HepG2 (cell line): ENCODE results near the gene TNFAIP6. TPM values are rescaled to one million over a fixed set of nuclear protein-coding genes. Genes with fewer than 3 reads are reported as not detected.

ENCODE experiments used
- DMAP1 ChIP-seq: IDR thresholded peaks from 2 replicates; pipeline ENCODE4 v1.6.1; 2016
- PAF1 ChIP-seq: IDR thresholded peaks from 2 replicates; pipeline ENCODE4 v1.6.1; 2016; ENCODE audit warnings: missing genetic modification reagents, missing compliant biosample characterization
- SOX6 ChIP-seq, 2 experiments: fragments of 450-650 bp in 1 of 2; sonication (generic) in 1 of 2; formaldehyde crosslinking in 1 of 2; IDR thresholded peaks; 2 replicates each; pipeline versions ENCODE4 v1.4.0 to v1.6.1; 2017 to 2020; ENCODE audit warnings: antibody characterized with exemption in 1 of 2, mild to moderate bottlenecking in 1 of 2, missing genetic modification reagents in 1 of 2
- STAT6 ChIP-seq: sonication (generic); formaldehyde crosslinking; IDR thresholded peaks from 2 replicates; pipeline ENCODE4 v1.4.0; 2020; ENCODE audit warnings: missing genetic modification reagents, mild to moderate bottlenecking, borderline replicate concordance
- ZHX2 ChIP-seq, 2 experiments: sonication (generic) in 1 of 2; formaldehyde crosslinking in 1 of 2; IDR thresholded peaks; 2 replicates each; pipeline versions ENCODE4 v1.6.1 to v1.9.0; 2014 to 2022; ENCODE audit warnings: antibody characterized with exemption in 1 of 2, borderline replicate concordance in 1 of 2, inconsistent platforms in 1 of 2, low read depth in 1 of 2, missing genetic modification reagents in 1 of 2
- ZNF260 ChIP-seq: sonication (generic); formaldehyde crosslinking; IDR thresholded peaks from 2 replicates; pipeline ENCODE4 v1.4.0; 2020; ENCODE audit warnings: missing genetic modification reagents, low read depth, mild to moderate bottlenecking, borderline replicate concordance
- polyA plus RNA-seq, 8 experiments: library from polyadenylated mRNA; depleted of rRNA in 3 of 8; stranded (reverse) in 7 of 8; unstranded in 1 of 8; fragments of >200 nt; fragmentation: Illumina TruSeq in 4 of 8; extraction: Trizol in 4 of 8; gene quantifications; 2 replicates each; pipeline versions ENCODE4 v1.2.1 to v1.2.3, GENCODE V29; 2011 to 2016; ENCODE audit warnings: low read depth in 4 of 8, missing spikeins in 1 of 8, mixed read lengths in 1 of 8; ENCODE audit not compliant: insufficient read depth in 1 of 8
- total RNA-seq, 5 experiments: library from RNA; depleted of rRNA; stranded (reverse); fragments of >200 nt; fragmentation: Illumina TruSeq; extraction: Trizol; gene quantifications; 2 replicates each; pipeline ENCODE4 v1.2.3, GENCODE V29; 2016; ENCODE audit warnings: low read depth in 1 of 5
- TF ChIP-seq, protein P1 (sequence below): sonication (generic); formaldehyde crosslinking; IDR thresholded peaks from 2 replicates; pipeline ENCODE4 v1.4.0; 2020; ENCODE audit warnings: missing genetic modification reagents
- TF ChIP-seq, protein P2 (sequence below): sonication (generic); formaldehyde crosslinking; IDR thresholded peaks from 2 replicates; pipeline ENCODE4 v1.9.0; 2021; ENCODE audit warnings: missing genetic modification reagents, borderline replicate concordance
- TF ChIP-seq, protein P3 (sequence below): sonication (generic); formaldehyde crosslinking; IDR thresholded peaks from 2 replicates; pipeline ENCODE4 v1.4.0; 2020; ENCODE audit warnings: mild to moderate bottlenecking, low read depth, missing genetic modification reagents

Gene TNFAIP6
- total and polyA plus RNA-seq, 2 of the 13 experiments (the other 11 are each of a cell fraction or from before 2014, with no cell fraction given): not detected

DNA sequence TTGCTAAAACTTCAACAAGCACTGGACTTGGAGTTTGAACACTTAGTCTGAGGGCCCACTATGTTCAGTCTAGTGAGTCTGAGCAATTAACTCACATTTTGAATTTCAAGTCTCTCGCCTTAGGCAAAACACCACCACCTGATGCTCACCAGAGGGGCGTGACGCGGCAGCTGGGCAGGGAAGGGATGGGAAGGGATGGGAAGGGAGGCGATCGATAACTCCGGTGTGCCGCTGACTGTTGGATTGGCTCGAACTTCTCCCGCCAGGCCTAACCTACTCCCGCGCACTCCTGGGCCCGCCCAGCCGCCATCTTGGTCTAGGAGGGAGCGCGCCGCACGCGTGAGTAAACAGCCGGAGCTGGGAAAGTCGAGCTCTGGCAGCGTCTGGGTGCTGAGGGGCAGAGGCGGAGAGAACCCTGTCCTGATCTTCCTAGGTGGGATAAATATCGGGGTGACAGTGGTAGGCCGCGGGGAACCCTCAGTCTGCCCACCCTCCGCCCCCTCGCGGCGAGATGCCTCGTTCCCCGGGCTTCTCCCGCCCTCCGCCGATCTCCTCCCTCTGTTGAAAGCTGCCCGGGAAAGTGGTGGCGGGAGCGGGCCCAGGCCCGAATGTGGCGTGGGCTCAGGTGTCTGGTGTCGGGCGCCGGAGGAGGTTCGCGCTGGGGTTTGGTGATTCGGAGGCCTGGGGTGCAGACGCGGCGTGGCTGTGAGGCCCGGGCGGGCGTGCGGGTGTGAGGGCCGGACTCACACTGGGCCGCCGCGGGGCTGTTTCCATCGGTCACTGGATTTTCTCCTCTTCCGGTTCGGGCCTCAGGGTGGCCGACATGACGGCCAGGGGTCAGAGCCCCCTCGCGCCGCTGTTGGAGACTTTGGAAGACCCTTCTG lies 52.5 kb downstream of the TNFAIP6 start, which contains the start of gene RIF1 (continued):
- TF ChIP-seq, protein P1, sequence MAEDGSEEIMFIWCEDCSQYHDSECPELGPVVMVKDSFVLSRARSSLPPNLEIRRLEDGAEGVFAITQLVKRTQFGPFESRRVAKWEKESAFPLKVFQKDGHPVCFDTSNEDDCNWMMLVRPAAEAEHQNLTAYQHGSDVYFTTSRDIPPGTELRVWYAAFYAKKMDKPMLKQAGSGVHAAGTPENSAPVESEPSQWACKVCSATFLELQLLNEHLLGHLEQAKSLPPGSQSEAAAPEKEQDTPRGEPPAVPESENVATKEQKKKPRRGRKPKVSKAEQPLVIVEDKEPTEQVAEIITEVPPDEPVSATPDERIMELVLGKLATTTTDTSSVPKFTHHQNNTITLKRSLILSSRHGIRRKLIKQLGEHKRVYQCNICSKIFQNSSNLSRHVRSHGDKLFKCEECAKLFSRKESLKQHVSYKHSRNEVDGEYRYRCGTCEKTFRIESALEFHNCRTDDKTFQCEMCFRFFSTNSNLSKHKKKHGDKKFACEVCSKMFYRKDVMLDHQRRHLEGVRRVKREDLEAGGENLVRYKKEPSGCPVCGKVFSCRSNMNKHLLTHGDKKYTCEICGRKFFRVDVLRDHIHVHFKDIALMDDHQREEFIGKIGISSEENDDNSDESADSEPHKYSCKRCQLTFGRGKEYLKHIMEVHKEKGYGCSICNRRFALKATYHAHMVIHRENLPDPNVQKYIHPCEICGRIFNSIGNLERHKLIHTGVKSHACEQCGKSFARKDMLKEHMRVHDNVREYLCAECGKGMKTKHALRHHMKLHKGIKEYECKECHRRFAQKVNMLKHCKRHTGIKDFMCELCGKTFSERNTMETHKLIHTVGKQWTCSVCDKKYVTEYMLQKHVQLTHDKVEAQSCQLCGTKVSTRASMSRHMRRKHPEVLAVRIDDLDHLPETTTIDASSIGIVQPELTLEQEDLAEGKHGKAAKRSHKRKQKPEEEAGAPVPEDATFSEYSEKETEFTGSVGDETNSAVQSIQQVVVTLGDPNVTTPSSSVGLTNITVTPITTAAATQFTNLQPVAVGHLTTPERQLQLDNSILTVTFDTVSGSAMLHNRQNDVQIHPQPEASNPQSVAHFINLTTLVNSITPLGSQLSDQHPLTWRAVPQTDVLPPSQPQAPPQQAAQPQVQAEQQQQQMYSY (CRISPR knock-in tag): peak; percentile 12; the same call in 1 of the 2 replicates
- TF ChIP-seq, protein P2, sequence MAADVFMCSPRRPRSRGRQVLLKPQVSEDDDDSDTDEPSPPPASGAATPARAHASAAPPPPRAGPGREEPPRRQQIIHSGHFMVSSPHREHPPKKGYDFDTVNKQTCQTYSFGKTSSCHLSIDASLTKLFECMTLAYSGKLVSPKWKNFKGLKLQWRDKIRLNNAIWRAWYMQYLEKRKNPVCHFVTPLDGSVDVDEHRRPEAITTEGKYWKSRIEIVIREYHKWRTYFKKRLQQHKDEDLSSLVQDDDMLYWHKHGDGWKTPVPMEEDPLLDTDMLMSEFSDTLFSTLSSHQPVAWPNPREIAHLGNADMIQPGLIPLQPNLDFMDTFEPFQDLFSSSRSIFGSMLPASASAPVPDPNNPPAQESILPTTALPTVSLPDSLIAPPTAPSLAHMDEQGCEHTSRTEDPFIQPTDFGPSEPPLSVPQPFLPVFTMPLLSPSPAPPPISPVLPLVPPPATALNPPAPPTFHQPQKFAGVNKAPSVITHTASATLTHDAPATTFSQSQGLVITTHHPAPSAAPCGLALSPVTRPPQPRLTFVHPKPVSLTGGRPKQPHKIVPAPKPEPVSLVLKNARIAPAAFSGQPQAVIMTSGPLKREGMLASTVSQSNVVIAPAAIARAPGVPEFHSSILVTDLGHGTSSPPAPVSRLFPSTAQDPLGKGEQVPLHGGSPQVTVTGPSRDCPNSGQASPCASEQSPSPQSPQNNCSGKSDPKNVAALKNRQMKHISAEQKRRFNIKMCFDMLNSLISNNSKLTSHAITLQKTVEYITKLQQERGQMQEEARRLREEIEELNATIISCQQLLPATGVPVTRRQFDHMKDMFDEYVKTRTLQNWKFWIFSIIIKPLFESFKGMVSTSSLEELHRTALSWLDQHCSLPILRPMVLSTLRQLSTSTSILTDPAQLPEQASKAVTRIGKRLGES (CRISPR knock-in tag): no peak
- 0 out of 2 replicates have a peak, but pooled peaks have one; percentile 52 for TF ChIP-seq STAT6 (CRISPR knock-in tag)
- TF ChIP-seq DMAP1 (CRISPR knock-in tag): peak; percentile 99
- TF ChIP-seq ZNF260 (CRISPR knock-in tag): no peak; the same call in 1 of the 2 replicates
- TF ChIP-seq, protein P3, sequence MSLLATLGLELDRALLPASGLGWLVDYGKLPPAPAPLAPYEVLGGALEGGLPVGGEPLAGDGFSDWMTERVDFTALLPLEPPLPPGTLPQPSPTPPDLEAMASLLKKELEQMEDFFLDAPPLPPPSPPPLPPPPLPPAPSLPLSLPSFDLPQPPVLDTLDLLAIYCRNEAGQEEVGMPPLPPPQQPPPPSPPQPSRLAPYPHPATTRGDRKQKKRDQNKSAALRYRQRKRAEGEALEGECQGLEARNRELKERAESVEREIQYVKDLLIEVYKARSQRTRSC: no peak
- no peak for TF ChIP-seq PAF1 (CRISPR knock-in tag)
- peak; percentile 97 for TF ChIP-seq ZHX2 (IDR thresholded peaks at IDR 0.05; ENCODE audit: low read depth)
- no peak; the same call in 1 of the 2 replicates for TF ChIP-seq ZHX2 (CRISPR knock-in tag; IDR thresholded peaks at IDR 0.05; ENCODE audit: borderline replicate concordance)
- no peak for TF ChIP-seq SOX6 (IDR thresholded peaks at IDR 0.05)
- TF ChIP-seq SOX6 (CRISPR knock-in tag; IDR thresholded peaks at IDR 0.05): peak; percentile 75
